ENCODE data around the gene ELMO1.

ELMO1 gene

DNA sequence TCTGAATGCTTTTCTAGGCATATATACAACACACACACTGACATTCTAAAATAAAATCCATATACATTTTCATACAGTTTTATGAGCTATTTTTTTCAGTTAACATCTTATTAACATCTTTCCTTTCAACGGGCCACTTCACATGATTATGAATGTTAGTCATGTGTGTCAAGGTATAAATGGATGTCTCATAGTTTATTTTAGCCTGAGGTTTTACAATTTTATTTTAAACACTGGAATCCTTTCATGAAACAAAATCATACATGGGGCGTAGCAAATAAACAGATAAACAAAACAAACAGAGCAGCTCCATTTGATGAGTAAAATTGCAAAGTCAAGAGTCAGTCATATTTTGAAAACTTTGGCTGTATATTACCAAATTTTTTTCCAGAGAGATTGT, 604.3 kb downstream of the ELMO1 start:
- Histone ChIP-seq H3K4me2 (ENCODE audit: insufficient read depth, low read length) (no peak overlapping the region), H3K9ac (ENCODE audit: low read depth, low read length) (no peak overlapping the region), H3K9me3 (ENCODE audit: insufficient read depth, low read length, severe bottlenecking) (peaks cover 12% of the 10 kb centered on the region), H3K36me3 (ENCODE audit: insufficient read depth, low read length) (no peaks in the 10 kb centered on the region), H4K20me1 (ENCODE audit: insufficient read depth, low read length) (no peaks in the 10 kb centered on the region), H3K79me2 (ENCODE audit: insufficient read depth, low read length) (no peaks in the 10 kb centered on the region), H3K27me3 (ENCODE audit: insufficient read depth, low read length, poor library complexity) (no peaks in the 10 kb centered on the region), H3K27ac (ENCODE audit: low read length) (no peak overlapping the region), H3K4me1 (ENCODE audit: insufficient read depth, low read length) (no peaks in the 10 kb centered on the region), H3K4me3 (ENCODE audit: low read depth in 1 of 2, low read length in 2 of 2) (no peak overlapping the region), H2AFZ (ENCODE audit: low read depth, low read length) (no peak overlapping the region)
- no peak for TF ChIP-seq EZH2 (IDR thresholded peaks at IDR 0.05; ENCODE audit: borderline replicate concordance, low read depth, low read length, severe bottlenecking)
- TF ChIP-seq, protein P1, sequence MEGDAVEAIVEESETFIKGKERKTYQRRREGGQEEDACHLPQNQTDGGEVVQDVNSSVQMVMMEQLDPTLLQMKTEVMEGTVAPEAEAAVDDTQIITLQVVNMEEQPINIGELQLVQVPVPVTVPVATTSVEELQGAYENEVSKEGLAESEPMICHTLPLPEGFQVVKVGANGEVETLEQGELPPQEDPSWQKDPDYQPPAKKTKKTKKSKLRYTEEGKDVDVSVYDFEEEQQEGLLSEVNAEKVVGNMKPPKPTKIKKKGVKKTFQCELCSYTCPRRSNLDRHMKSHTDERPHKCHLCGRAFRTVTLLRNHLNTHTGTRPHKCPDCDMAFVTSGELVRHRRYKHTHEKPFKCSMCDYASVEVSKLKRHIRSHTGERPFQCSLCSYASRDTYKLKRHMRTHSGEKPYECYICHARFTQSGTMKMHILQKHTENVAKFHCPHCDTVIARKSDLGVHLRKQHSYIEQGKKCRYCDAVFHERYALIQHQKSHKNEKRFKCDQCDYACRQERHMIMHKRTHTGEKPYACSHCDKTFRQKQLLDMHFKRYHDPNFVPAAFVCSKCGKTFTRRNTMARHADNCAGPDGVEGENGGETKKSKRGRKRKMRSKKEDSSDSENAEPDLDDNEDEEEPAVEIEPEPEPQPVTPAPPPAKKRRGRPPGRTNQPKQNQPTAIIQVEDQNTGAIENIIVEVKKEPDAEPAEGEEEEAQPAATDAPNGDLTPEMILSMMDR (IDR thresholded peaks at IDR 0.05; ENCODE audit: borderline replicate concordance, extremely low read depth, low read length, poor library complexity, severe bottlenecking) = no peak
- DNase-seq (no peak), ATAC-seq (ENCODE audit: insufficient read depth, low read depth) (no peak)

DNA sequence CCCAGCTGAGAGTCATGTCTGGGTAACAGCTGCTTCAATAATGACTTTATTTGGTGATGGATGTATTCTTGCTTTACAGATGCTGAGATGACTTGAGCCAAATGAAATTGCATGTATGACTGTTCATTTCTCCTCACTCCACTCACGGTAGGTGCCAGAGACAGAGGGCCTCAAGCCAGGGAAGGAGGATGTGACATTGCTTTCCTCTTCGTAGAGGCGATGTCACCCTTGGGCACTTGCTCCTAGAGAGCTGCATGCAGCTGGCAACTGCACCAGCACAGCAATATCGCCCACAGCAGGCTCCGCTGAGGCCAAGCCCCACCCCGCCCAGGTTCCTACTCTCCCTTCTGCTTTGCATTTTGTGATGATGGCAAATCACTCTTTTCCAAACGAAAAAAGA, 607.8 kb downstream of the ELMO1 start:
- peaks cover 2% of the 10 kb centered on the region for H3K9me3 ChIP-seq (ENCODE audit: insufficient read depth, low read length, severe bottlenecking)
- no peaks in the 10 kb centered on the region for H3K36me3 ChIP-seq (ENCODE audit: insufficient read depth, low read length)
- no peak overlapping the region for H2AFZ ChIP-seq (ENCODE audit: low read depth, low read length)
- no peak overlapping the region for H3K27ac ChIP-seq (ENCODE audit: low read length)
- H3K9ac ChIP-seq (ENCODE audit: low read depth, low read length) = no peak overlapping the region
- no peaks in the 10 kb centered on the region for H4K20me1 ChIP-seq (ENCODE audit: insufficient read depth, low read length)
- no peaks in the 10 kb centered on the region for H3K27me3 ChIP-seq (ENCODE audit: insufficient read depth, low read length, poor library complexity)
- no peaks in the 10 kb centered on the region for H3K79me2 ChIP-seq (ENCODE audit: insufficient read depth, low read length)
- H3K4me3 ChIP-seq (ENCODE audit: low read depth in 1 of 2, low read length in 2 of 2) = no peak overlapping the region
- H3K4me2 ChIP-seq (ENCODE audit: insufficient read depth, low read length) = no peak overlapping the region
- ATAC-seq (ENCODE audit: insufficient read depth, low read depth) = peak; percentile 59
- no peak for TF ChIP-seq EZH2 (IDR thresholded peaks at IDR 0.05; ENCODE audit: borderline replicate concordance, low read depth, low read length, severe bottlenecking)
- TF ChIP-seq, protein P1 (IDR thresholded peaks at IDR 0.05; ENCODE audit: borderline replicate concordance, extremely low read depth, low read length, poor library complexity, severe bottlenecking) = no peak
- no peak for DNase-seq
- no peaks in the 10 kb centered on the region for H3K4me1 ChIP-seq (ENCODE audit: insufficient read depth, low read length)

DNA sequence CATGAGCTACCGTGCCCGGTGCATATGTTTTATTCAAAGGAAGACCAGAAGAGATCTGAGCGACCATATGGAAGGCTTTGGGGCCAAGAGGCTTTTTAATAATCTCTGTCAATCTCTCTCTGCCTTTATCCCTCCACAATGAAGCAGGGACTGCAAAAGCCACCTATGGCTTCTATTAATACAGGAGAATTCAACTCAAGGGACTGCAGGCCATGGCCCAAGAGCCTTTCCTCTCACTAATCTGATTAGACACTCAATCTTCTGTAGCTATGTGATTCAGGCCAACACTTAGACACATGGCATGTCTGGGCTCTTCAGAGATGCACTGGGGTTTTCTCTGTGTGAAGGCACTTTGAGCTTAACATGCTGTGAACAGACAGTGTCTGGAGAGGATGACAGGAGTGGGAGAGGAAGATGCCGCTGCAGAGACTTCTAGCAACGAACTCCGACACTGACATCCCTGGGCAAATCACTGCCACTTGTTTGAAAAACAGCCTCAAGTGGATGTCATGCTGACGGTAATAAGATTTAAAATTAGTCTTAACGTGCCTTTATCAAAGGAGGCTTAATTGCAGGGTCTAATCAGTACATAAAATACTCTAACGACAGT, 609.9 kb downstream of the ELMO1 start:
- no peaks in the 10 kb centered on the region for H3K9me3 ChIP-seq (ENCODE audit: insufficient read depth, low read length, severe bottlenecking)
- no peaks in the 10 kb centered on the region for H3K79me2 ChIP-seq (ENCODE audit: insufficient read depth, low read length)
- H3K4me1 ChIP-seq (ENCODE audit: insufficient read depth, low read length) = no peaks in the 10 kb centered on the region
- no peaks in the 10 kb centered on the region for H4K20me1 ChIP-seq (ENCODE audit: insufficient read depth, low read length)
- H3K4me2 ChIP-seq (ENCODE audit: insufficient read depth, low read length) = no peak overlapping the region
- no peak for DNase-seq
- no peak overlapping the region for H3K27ac ChIP-seq (ENCODE audit: low read length)
- ATAC-seq (ENCODE audit: insufficient read depth, low read depth) = no peak
- H3K9ac ChIP-seq (ENCODE audit: low read depth, low read length) = no peak overlapping the region
- H2AFZ ChIP-seq (ENCODE audit: low read depth, low read length) = no peak overlapping the region
- H3K4me3 ChIP-seq (ENCODE audit: low read depth in 1 of 2, low read length in 2 of 2) = no peak overlapping the region
- no peak for TF ChIP-seq EZH2 (IDR thresholded peaks at IDR 0.05; ENCODE audit: borderline replicate concordance, low read depth, low read length, severe bottlenecking)
- TF ChIP-seq, protein P1 (IDR thresholded peaks at IDR 0.05; ENCODE audit: borderline replicate concordance, extremely low read depth, low read length, poor library complexity, severe bottlenecking) = no peak
- no peaks in the 10 kb centered on the region for H3K36me3 ChIP-seq (ENCODE audit: insufficient read depth, low read length)
- H3K27me3 ChIP-seq (ENCODE audit: insufficient read depth, low read length, poor library complexity) = no peaks in the 10 kb centered on the region

Measured in DND-41 (cell line).